ENCODE measurements around the gene COA7.

- TF ChIP-seq CTCF (IDR thresholded peaks at IDR 0.05) (no peak), POLR2A (IDR thresholded peaks at IDR 0.05) (no peak)
Measured at GRCh38 chr1:52636721-52637695, 61.1 kb downstream of the COA7 start.

Measured in sigmoid colon (tissue), 3 donors.